ENCODE measurements around the gene PARP1.

DNA sequence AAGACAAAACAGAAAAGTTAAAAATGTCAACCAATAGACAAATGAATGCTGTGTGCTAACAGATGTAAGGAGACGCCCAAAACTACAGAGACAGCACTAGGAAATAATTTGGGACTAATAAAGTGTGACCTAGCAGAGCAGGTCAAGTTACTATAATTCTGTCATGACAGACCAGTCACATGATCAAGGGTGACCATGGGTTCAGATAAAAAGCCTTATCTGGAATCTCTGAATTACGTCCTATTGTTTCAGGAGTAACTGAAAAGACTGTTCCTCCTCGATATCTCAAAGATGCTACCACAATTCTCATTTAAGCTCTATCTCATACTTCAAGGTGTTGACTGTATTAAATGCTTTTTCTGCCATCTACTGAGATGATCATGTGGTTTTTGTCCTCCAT lies 31.6 kb downstream of the PARP1 start:
- TF ChIP-seq, protein P1, sequence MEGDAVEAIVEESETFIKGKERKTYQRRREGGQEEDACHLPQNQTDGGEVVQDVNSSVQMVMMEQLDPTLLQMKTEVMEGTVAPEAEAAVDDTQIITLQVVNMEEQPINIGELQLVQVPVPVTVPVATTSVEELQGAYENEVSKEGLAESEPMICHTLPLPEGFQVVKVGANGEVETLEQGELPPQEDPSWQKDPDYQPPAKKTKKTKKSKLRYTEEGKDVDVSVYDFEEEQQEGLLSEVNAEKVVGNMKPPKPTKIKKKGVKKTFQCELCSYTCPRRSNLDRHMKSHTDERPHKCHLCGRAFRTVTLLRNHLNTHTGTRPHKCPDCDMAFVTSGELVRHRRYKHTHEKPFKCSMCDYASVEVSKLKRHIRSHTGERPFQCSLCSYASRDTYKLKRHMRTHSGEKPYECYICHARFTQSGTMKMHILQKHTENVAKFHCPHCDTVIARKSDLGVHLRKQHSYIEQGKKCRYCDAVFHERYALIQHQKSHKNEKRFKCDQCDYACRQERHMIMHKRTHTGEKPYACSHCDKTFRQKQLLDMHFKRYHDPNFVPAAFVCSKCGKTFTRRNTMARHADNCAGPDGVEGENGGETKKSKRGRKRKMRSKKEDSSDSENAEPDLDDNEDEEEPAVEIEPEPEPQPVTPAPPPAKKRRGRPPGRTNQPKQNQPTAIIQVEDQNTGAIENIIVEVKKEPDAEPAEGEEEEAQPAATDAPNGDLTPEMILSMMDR (IDR thresholded peaks at IDR 0.05): no peak
- TF ChIP-seq, protein P2, sequence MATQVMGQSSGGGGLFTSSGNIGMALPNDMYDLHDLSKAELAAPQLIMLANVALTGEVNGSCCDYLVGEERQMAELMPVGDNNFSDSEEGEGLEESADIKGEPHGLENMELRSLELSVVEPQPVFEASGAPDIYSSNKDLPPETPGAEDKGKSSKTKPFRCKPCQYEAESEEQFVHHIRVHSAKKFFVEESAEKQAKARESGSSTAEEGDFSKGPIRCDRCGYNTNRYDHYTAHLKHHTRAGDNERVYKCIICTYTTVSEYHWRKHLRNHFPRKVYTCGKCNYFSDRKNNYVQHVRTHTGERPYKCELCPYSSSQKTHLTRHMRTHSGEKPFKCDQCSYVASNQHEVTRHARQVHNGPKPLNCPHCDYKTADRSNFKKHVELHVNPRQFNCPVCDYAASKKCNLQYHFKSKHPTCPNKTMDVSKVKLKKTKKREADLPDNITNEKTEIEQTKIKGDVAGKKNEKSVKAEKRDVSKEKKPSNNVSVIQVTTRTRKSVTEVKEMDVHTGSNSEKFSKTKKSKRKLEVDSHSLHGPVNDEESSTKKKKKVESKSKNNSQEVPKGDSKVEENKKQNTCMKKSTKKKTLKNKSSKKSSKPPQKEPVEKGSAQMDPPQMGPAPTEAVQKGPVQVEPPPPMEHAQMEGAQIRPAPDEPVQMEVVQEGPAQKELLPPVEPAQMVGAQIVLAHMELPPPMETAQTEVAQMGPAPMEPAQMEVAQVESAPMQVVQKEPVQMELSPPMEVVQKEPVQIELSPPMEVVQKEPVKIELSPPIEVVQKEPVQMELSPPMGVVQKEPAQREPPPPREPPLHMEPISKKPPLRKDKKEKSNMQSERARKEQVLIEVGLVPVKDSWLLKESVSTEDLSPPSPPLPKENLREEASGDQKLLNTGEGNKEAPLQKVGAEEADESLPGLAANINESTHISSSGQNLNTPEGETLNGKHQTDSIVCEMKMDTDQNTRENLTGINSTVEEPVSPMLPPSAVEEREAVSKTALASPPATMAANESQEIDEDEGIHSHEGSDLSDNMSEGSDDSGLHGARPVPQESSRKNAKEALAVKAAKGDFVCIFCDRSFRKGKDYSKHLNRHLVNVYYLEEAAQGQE (IDR thresholded peaks at IDR 0.05; ENCODE audit: insufficient read depth in 1 of 2, low read depth in 2 of 2, low read length in 1 of 2): no peak
- TF ChIP-seq POLR2AphosphoS5 (IDR thresholded peaks at IDR 0.05; ENCODE audit: low read depth, low read length): no peak
- no peak for TF ChIP-seq SIN3A (IDR thresholded peaks at IDR 0.05; ENCODE audit: borderline replicate concordance, insufficient read depth, low read depth, low read length)
- no peak for TF ChIP-seq TCF7L2 (IDR thresholded peaks at IDR 0.05; ENCODE audit: low read depth, low read length)
